Suprapubic skin (tissue), 4 donors: ENCODE data around the gene TRIM46. TPM values are rescaled to one million over a fixed set of nuclear protein-coding genes. Genes with fewer than 3 reads are reported as not detected.

ENCODE experiments used
- DNase-seq, 2 donors: peaks; one replicate each; pipeline ENCODE4 v3.0.0-alpha.2; 2019; ENCODE audit warnings: low spot score in 2 of 2
- H3K27ac ChIP-seq: fragments of 200-600 bp; sonication (generic); one replicate; pipeline ENCODE4 v1.5.1; 2019
- H3K27me3 ChIP-seq: fragments of 200-600 bp; sonication (generic); one replicate; pipeline ENCODE4 v1.5.1; 2019
- H3K36me3 ChIP-seq: fragments of 200-600 bp; sonication (generic); one replicate; pipeline ENCODE4 v1.5.1; 2019
- H3K4me1 ChIP-seq: fragments of 200-600 bp; sonication (generic); one replicate; pipeline ENCODE4 v1.5.1; 2019
- H3K4me3 ChIP-seq: fragments of 200-600 bp; sonication (generic); one replicate; pipeline ENCODE4 v1.5.1; 2019; ENCODE audit warnings: mild to moderate bottlenecking
- H3K9me3 ChIP-seq: fragments of 200-600 bp; sonication (generic); one replicate; pipeline ENCODE4 v1.5.1; 2019
- EP300 ChIP-seq: sonication (generic); formaldehyde crosslinking; IDR thresholded peaks from one replicate; pipeline ENCODE4 v1.6.1; 2017; ENCODE audit warnings: antibody characterized with exemption
- POLR2A ChIP-seq, 2 donors: fragments of 450-650 bp; IDR thresholded peaks; one replicate each; pipeline ENCODE4 v1.6.1; 2017; ENCODE audit warnings: antibody characterized with exemption in 2 of 2, mild to moderate bottlenecking in 2 of 2, moderate library complexity in 2 of 2
- POLR2AphosphoS5 ChIP-seq, 3 donors: sonication (generic); formaldehyde crosslinking; IDR thresholded peaks; one replicate each; pipeline ENCODE4 v1.6.1; 2017; ENCODE audit warnings: antibody characterized with exemption in 3 of 3
- WGBS: methylation state at CpG from one replicate; pipeline ENCODE4 v1.1.5; 2018; 5-methylcytosine and 5-hydroxymethylcytosine counted together
- total RNA-seq, 4 donors: library from RNA; depleted of rRNA; stranded (reverse); fragments of >200 nt; gene quantifications; one replicate each; pipeline ENCODE4 v1.1.0, GENCODE V29; 2016
- TF ChIP-seq, protein P1 (sequence below), 2 donors: fragments of 200-600 bp in 1 of 2; fragments of 450-650 bp in 1 of 2; sonication (generic) in 1 of 2; IDR thresholded peaks; one replicate each; pipeline ENCODE4 v1.5.1; 2016 to 2019; ENCODE audit warnings: antibody characterized with exemption in 2 of 2, mild to moderate bottlenecking in 1 of 2, moderate library complexity in 1 of 2

TRIM46 gene
- total RNA-seq, 4 donors from 2014 or later: 0.34 to 0.80 TPM; not detected in 2

DNA sequence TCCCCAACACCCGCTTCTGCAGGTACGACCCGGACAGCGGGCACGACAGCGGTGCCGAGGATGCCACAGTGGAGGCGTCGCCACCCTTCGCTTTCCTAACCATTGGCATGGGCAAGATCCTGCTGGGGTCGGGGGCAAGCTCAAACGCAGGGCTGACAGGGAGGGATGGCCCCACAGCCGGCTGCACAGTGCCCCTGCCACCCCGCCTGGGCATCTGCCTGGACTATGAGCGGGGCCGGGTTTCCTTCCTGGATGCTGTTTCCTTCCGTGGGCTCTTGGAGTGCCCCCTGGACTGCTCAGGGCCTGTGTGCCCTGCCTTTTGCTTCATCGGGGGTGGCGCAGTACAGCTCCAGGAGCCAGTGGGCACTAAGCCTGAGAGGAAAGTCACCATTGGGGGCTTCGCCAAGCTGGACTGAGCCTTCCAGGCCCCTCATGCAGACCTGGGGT is 10.1 kb downstream of the TRIM46 start:
- H3K9me3 ChIP-seq: no peaks in the 10 kb centered on the region
- WGBS: 86% methylated on average over 10 of the region's 20 CpGs
- TF ChIP-seq POLR2A (IDR thresholded peaks at IDR 0.05): no peak
- TF ChIP-seq, protein P1, sequence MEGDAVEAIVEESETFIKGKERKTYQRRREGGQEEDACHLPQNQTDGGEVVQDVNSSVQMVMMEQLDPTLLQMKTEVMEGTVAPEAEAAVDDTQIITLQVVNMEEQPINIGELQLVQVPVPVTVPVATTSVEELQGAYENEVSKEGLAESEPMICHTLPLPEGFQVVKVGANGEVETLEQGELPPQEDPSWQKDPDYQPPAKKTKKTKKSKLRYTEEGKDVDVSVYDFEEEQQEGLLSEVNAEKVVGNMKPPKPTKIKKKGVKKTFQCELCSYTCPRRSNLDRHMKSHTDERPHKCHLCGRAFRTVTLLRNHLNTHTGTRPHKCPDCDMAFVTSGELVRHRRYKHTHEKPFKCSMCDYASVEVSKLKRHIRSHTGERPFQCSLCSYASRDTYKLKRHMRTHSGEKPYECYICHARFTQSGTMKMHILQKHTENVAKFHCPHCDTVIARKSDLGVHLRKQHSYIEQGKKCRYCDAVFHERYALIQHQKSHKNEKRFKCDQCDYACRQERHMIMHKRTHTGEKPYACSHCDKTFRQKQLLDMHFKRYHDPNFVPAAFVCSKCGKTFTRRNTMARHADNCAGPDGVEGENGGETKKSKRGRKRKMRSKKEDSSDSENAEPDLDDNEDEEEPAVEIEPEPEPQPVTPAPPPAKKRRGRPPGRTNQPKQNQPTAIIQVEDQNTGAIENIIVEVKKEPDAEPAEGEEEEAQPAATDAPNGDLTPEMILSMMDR (IDR thresholded peaks at IDR 0.05): no peak
- no peak for TF ChIP-seq EP300
- TF ChIP-seq POLR2AphosphoS5 (IDR thresholded peaks at IDR 0.05): no peak
- no peak overlapping the region for H3K4me3 ChIP-seq
- H3K4me1 ChIP-seq: peaks cover 17% of the 10 kb centered on the region
- DNase-seq: no peak
- H3K27ac ChIP-seq: no peak overlapping the region
- no peaks in the 10 kb centered on the region for H3K27me3 ChIP-seq
- H3K36me3 ChIP-seq: no peaks in the 10 kb centered on the region

DNA sequence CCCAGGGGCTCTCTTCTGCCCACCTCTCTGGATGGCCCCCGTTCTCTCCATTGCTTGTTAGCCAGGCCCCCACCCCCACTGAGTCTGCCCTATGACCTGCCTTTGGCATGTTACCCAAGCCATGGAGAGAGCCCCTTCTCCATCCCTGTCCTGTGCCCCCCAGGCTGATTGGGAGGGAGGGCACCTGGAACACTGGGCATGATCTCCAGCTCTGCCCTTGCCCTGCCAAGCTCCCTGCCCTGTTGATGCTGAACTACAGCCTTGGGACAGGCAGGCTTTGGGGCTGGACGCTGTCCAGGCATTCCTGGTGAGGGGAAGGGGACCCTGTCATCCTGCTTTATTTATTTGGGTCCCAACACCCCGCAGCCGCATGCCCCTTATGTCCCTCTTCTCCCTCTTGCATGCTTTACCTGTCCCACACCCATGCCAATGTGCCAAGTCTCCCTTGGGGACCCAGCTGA is 10.7 kb downstream of the TRIM46 start:
- Histone ChIP-seq H3K36me3 (no peaks in the 10 kb centered on the region), H3K27ac (no peak overlapping the region), H3K4me1 (peaks cover 17% of the 10 kb centered on the region), H3K27me3 (no peaks in the 10 kb centered on the region), H3K4me3 (no peak overlapping the region), H3K9me3 (no peaks in the 10 kb centered on the region)
- 98% methylated on average over 4 of the region's 4 CpGs for WGBS
- no peak for DNase-seq
- TF ChIP-seq, protein P1 (IDR thresholded peaks at IDR 0.05): no peak
- TF ChIP-seq POLR2AphosphoS5 (IDR thresholded peaks at IDR 0.05): no peak
- TF ChIP-seq POLR2A (IDR thresholded peaks at IDR 0.05): no peak
- no peak for TF ChIP-seq EP300

GRCh38 chr1:155184835-155185782 is 11.5 kb downstream of the TRIM46 start:
- Histone ChIP-seq H3K27ac (peak overlapping the region; percentile 9), H3K27me3 (no peaks in the 10 kb centered on the region), H3K9me3 (no peaks in the 10 kb centered on the region), H3K36me3 (no peaks in the 10 kb centered on the region), H3K4me3 (no peak overlapping the region), H3K4me1 (peaks cover 17% of the 10 kb centered on the region)
- peak in 1 of 2 donors; percentile 66 for DNase-seq
- 49% methylated on average over 11 of the region's 21 CpGs for WGBS
- TF ChIP-seq, protein P1 (IDR thresholded peaks at IDR 0.05): no peak
- TF ChIP-seq POLR2AphosphoS5 (IDR thresholded peaks at IDR 0.05) (no peak), POLR2A (IDR thresholded peaks at IDR 0.05) (no peak), EP300 (no peak)

GRCh38 chr1:155185783-155186066 is 12.1 kb downstream of the TRIM46 start:
- H3K4me3 ChIP-seq: no peak overlapping the region
- H3K4me1 ChIP-seq: peaks cover 17% of the 10 kb centered on the region
- TF ChIP-seq, protein P1 (IDR thresholded peaks at IDR 0.05): no peak
- no peak for TF ChIP-seq POLR2AphosphoS5 (IDR thresholded peaks at IDR 0.05)
- no peak for TF ChIP-seq POLR2A (IDR thresholded peaks at IDR 0.05)
- no peak for TF ChIP-seq EP300
- no peaks in the 10 kb centered on the region for H3K9me3 ChIP-seq
- H3K27me3 ChIP-seq: no peaks in the 10 kb centered on the region
- H3K36me3 ChIP-seq: no peaks in the 10 kb centered on the region
- DNase-seq: no peak
- no peak overlapping the region for H3K27ac ChIP-seq
- 69% methylated on average over 5 of the region's 6 CpGs for WGBS

GRCh38 chr1:155186067-155186793 is 12.6 kb downstream of the TRIM46 start:
- peak in 1 of 2 donors; percentile 49 for DNase-seq
- Histone ChIP-seq H3K27ac (no peak overlapping the region), H3K36me3 (no peaks in the 10 kb centered on the region), H3K27me3 (no peaks in the 10 kb centered on the region), H3K4me3 (no peak overlapping the region), H3K9me3 (no peaks in the 10 kb centered on the region), H3K4me1 (peaks cover 17% of the 10 kb centered on the region)
- 59% methylated on average over 5 of the region's 8 CpGs for WGBS
- TF ChIP-seq EP300: no peak
- TF ChIP-seq POLR2A (IDR thresholded peaks at IDR 0.05): no peak
- TF ChIP-seq POLR2AphosphoS5 (IDR thresholded peaks at IDR 0.05): no peak
- TF ChIP-seq, protein P1 (IDR thresholded peaks at IDR 0.05): no peak
